OCI-LY1 (cell line): ENCODE measurements around the gene VIPAS39.

Source experiments
- H2AFZ ChIP-seq: fragments of 200-600 bp; sonication (generic), shearing (Covaris generic); 2 replicates; pipeline ENCODE4 v1.6.0; 2014; ENCODE audit warnings: antibody characterized with exemption, mild to moderate bottlenecking, low read length
- H3F3A ChIP-seq: fragments of 200-600 bp; sonication (generic), shearing (Covaris generic); 2 replicates; pipeline ENCODE4 v1.6.0; 2014; ENCODE audit warnings: mild to moderate bottlenecking, antibody characterized with exemption, low read length, moderate library complexity; ENCODE audit not compliant: insufficient read depth
- H3K27ac ChIP-seq: fragments of 200-600 bp; sonication (generic); 2 replicates; pipeline ENCODE4 v1.5.1; 2014; ENCODE audit warnings: low read length, mixed run types, mild to moderate bottlenecking, low read depth; ENCODE audit not compliant: poor library complexity, severe bottlenecking
- H3K27me3 ChIP-seq: fragments of 200-600 bp; sonication (generic); 2 replicates; pipeline ENCODE4 v1.6.0; 2014; ENCODE audit warnings: antibody characterized with exemption, mild to moderate bottlenecking, low read length, moderate library complexity; ENCODE audit not compliant: insufficient read depth
- H3K36me3 ChIP-seq: fragments of 200-600 bp; sonication (generic); 2 replicates; pipeline ENCODE4 v1.6.1; 2014; ENCODE audit warnings: mild to moderate bottlenecking, antibody characterized with exemption, low read length, moderate library complexity, mixed read lengths; ENCODE audit not compliant: insufficient read depth
- H3K4me1 ChIP-seq: fragments of 200-600 bp; sonication (generic); 2 replicates; pipeline ENCODE4 v1.5.1; 2014; ENCODE audit warnings: mild to moderate bottlenecking, low read length, moderate library complexity; ENCODE audit not compliant: insufficient read depth, severe bottlenecking
- H3K4me2 ChIP-seq: fragments of 200-600 bp; sonication (generic), shearing (Covaris generic); 2 replicates; pipeline ENCODE4 v1.6.1; 2014; ENCODE audit warnings: low read length
- H3K4me3 ChIP-seq: fragments of 200-600 bp; sonication (generic); 2 replicates; pipeline ENCODE4 v1.5.1; 2014; ENCODE audit warnings: low read length, low read depth, mild to moderate bottlenecking, mixed read lengths; ENCODE audit not compliant: poor library complexity, severe bottlenecking
- H3K79me2 ChIP-seq: fragments of 200-600 bp; shearing (Covaris generic); 2 replicates; pipeline ENCODE4 v1.6.1; 2016; ENCODE audit warnings: mixed run types, low read length, mixed read lengths; ENCODE audit not compliant: insufficient read depth
- H3K9ac ChIP-seq: fragments of 200-600 bp; sonication (generic), shearing (Covaris generic); 2 replicates; pipeline ENCODE4 v1.6.1; 2014; ENCODE audit warnings: mild to moderate bottlenecking, low read length, mixed read lengths
- H3K9me2 ChIP-seq: fragments of 200-600 bp; sonication (generic), shearing (Covaris generic); 2 replicates; pipeline ENCODE4 v1.6.1; 2014; ENCODE audit warnings: low read depth, mild to moderate bottlenecking, low read length, mixed read lengths
- H3K9me3 ChIP-seq: fragments of 200-600 bp; shearing (Covaris generic); 2 replicates; pipeline ENCODE4 v1.6.1; 2014; ENCODE audit warnings: low read length, mixed read lengths
- H4K20me1 ChIP-seq: fragments of 200-600 bp; sonication (generic), shearing (Covaris generic); 2 replicates; pipeline ENCODE4 v1.6.0; 2016; ENCODE audit warnings: mild to moderate bottlenecking, low read length; ENCODE audit not compliant: insufficient read depth
- CTCF ChIP-seq: fragments of 200-600 bp; sonication (generic), shearing (Covaris generic); IDR thresholded peaks from 2 replicates; pipeline ENCODE4 v1.5.1; 2017; ENCODE audit warnings: mild to moderate bottlenecking, antibody characterized with exemption, low read length, moderate library complexity, mixed read lengths
- EZH2 ChIP-seq: fragments of 200-600 bp; sonication (generic), shearing (Covaris generic); IDR thresholded peaks from 2 replicates; pipeline ENCODE4 v1.8.0; 2017; ENCODE audit warnings: borderline replicate concordance, mixed run types, mild to moderate bottlenecking, antibody characterized with exemption, low read length, moderate library complexity, mixed read lengths

The VIPAS39 gene

GRCh38 chr14:77485256-77485655 is 27.9 kb upstream of the VIPAS39 start:
- H3K4me2 ChIP-seq, result no peak overlapping the region
- no peak overlapping the region for H3K27ac ChIP-seq
- no peaks in the 10 kb centered on the region for H3K9me2 ChIP-seq
- no peak overlapping the region for H2AFZ ChIP-seq
- no peaks in the 10 kb centered on the region for H3F3A ChIP-seq
- H3K4me1 ChIP-seq, result no peaks in the 10 kb centered on the region
- H3K79me2 ChIP-seq, result no peaks in the 10 kb centered on the region
- H4K20me1 ChIP-seq, result no peaks in the 10 kb centered on the region
- H3K4me3 ChIP-seq, result no peak overlapping the region
- no peaks in the 10 kb centered on the region for H3K36me3 ChIP-seq
- no peaks in the 10 kb centered on the region for H3K27me3 ChIP-seq
- no peaks in the 10 kb centered on the region for H3K9me3 ChIP-seq
- no peak for TF ChIP-seq CTCF
- no peak for TF ChIP-seq EZH2
- H3K9ac ChIP-seq, result no peak overlapping the region

GRCh38 chr14:77482422-77482821 is 25.0 kb upstream of the VIPAS39 start:
- Histone ChIP-seq H3K4me3 (no peak overlapping the region), H3K9me2 (no peaks in the 10 kb centered on the region), H3K9ac (no peak overlapping the region), H4K20me1 (no peaks in the 10 kb centered on the region), H3K4me1 (no peaks in the 10 kb centered on the region), H3K36me3 (no peaks in the 10 kb centered on the region), H3K79me2 (no peaks in the 10 kb centered on the region), H3K27me3 (no peaks in the 10 kb centered on the region), H3F3A (no peaks in the 10 kb centered on the region), H3K27ac (no peak overlapping the region), H2AFZ (no peak overlapping the region), H3K4me2 (no peak overlapping the region), H3K9me3 (no peaks in the 10 kb centered on the region)
- TF ChIP-seq EZH2 (no peak), CTCF (no peak)

GRCh38 chr14:77478796-77479195 is 21.4 kb upstream of the VIPAS39 start:
- H3K27ac ChIP-seq, result no peak overlapping the region
- no peaks in the 10 kb centered on the region for H3K9me3 ChIP-seq
- no peak overlapping the region for H2AFZ ChIP-seq
- H3K79me2 ChIP-seq, result no peaks in the 10 kb centered on the region
- H3K4me3 ChIP-seq, result no peak overlapping the region
- H3K36me3 ChIP-seq, result no peaks in the 10 kb centered on the region
- no peak for TF ChIP-seq CTCF
- no peak for TF ChIP-seq EZH2
- no peaks in the 10 kb centered on the region for H4K20me1 ChIP-seq
- no peaks in the 10 kb centered on the region for H3K4me1 ChIP-seq
- no peak overlapping the region for H3K4me2 ChIP-seq
- no peaks in the 10 kb centered on the region for H3K9me2 ChIP-seq
- H3K27me3 ChIP-seq, result no peaks in the 10 kb centered on the region
- H3F3A ChIP-seq, result no peaks in the 10 kb centered on the region
- H3K9ac ChIP-seq, result no peak overlapping the region
